Upper lobe of left lung (tissue), 4 donors: Measurements from ENCODE around the gene SIVA1.

ENCODE experiments used
- EP300 ChIP-seq, 4 donors: sonication (generic); formaldehyde crosslinking; IDR thresholded peaks; one replicate each; pipeline ENCODE4 v1.5.1; 2017; ENCODE audit warnings: antibody characterized with exemption in 4 of 4, control low read depth in 2 of 4
- POLR2A ChIP-seq, 4 donors: fragments of 450-650 bp; IDR thresholded peaks; one replicate each; pipeline ENCODE4 v1.5.1; 2016 to 2017; ENCODE audit warnings: antibody characterized with exemption in 4 of 4, mild to moderate bottlenecking in 2 of 4
- POLR2AphosphoS5 ChIP-seq, 2 donors: sonication (generic); formaldehyde crosslinking; IDR thresholded peaks; one replicate each; pipeline ENCODE4 v1.5.1; 2017; ENCODE audit warnings: antibody characterized with exemption in 2 of 2
- TF ChIP-seq, protein P1 (sequence below), 6 experiments: fragments of 450-650 bp in 4 of 6; fragments of 200-600 bp in 2 of 6; sonication (generic) in 2 of 6; IDR thresholded peaks; one replicate each; pipeline ENCODE4 v1.5.1; 2016 to 2019; ENCODE audit warnings: antibody characterized with exemption in 6 of 6

- TF ChIP-seq, protein P1, sequence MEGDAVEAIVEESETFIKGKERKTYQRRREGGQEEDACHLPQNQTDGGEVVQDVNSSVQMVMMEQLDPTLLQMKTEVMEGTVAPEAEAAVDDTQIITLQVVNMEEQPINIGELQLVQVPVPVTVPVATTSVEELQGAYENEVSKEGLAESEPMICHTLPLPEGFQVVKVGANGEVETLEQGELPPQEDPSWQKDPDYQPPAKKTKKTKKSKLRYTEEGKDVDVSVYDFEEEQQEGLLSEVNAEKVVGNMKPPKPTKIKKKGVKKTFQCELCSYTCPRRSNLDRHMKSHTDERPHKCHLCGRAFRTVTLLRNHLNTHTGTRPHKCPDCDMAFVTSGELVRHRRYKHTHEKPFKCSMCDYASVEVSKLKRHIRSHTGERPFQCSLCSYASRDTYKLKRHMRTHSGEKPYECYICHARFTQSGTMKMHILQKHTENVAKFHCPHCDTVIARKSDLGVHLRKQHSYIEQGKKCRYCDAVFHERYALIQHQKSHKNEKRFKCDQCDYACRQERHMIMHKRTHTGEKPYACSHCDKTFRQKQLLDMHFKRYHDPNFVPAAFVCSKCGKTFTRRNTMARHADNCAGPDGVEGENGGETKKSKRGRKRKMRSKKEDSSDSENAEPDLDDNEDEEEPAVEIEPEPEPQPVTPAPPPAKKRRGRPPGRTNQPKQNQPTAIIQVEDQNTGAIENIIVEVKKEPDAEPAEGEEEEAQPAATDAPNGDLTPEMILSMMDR (IDR thresholded peaks at IDR 0.05) = no peak
- no peak for TF ChIP-seq POLR2A (IDR thresholded peaks at IDR 0.05)
- TF ChIP-seq POLR2AphosphoS5 (IDR thresholded peaks at IDR 0.05) = no peak
- TF ChIP-seq EP300 (IDR thresholded peaks at IDR 0.05) = no peak
Observed at GRCh38 chr14:104793703-104793959, 40.7 kb downstream of the SIVA1 start.
